Pancreas (tissue), 10 donors: ENCODE measurements around the gene BANP. TPM values are rescaled to one million over a fixed set of nuclear protein-coding genes. Genes with fewer than 3 reads are reported as not detected.
A peak's percentile ranks its signal among the peaks of the same experiment; 100 is the strongest.
"Not testable (repeated sequence)": the region's sequence is repeated elsewhere in the genome, so short reads cannot be mapped to it uniquely, and the experiment has no call there.

Experiments used
- ATAC-seq, 4 donors: fragments of 200-7000 bp; cut with Tn5 transposase; one replicate each; pipeline versions ENCODE4 v1.8.0 to v1.9.1; 2020; ENCODE audit warnings: mild to moderate bottlenecking in 4 of 4, moderate library complexity in 4 of 4
- DNase-seq, 6 donors: peaks; one replicate each; pipeline ENCODE4 v3.0.0-alpha.2; 2020
- FAIRE-seq: peaks from 2 replicates; lab custom pipeline; 2012; peaks lifted over from hg19 to GRCh38; lab: Jason Lieb, UNC
- H3K27ac ChIP-seq, 4 donors: fragments of 200-600 bp; sonication (generic); 1 replicate in 3 of 4; 2 replicates in 1 of 4; pipeline versions ENCODE4 v1.5.0 to v1.8.0; 2020
- H3K27me3 ChIP-seq, 4 donors: fragments of 200-600 bp; one replicate each; pipeline ENCODE4 v1.8.0; 2021
- H3K36me3 ChIP-seq, 3 donors: fragments of 200-600 bp; sonication (generic) in 1 of 3; one replicate each; pipeline versions ENCODE4 v1.5.0 to v1.8.0; 2020 to 2021
- H3K4me1 ChIP-seq, 3 donors: fragments of 200-600 bp; one replicate each; pipeline ENCODE4 v1.8.0; 2021
- H3K4me3 ChIP-seq, 4 donors: fragments of 200-600 bp; sonication (generic) in 2 of 4; one replicate each; pipeline versions ENCODE4 v1.5.0 to v1.8.0; 2020 to 2021
- H3K9me3 ChIP-seq, 4 donors: fragments of 200-600 bp; one replicate each; pipeline ENCODE4 v1.8.0; 2021
- WGBS, 2 donors: extraction: QIAGEN DNeasy Blood & Tissue Kit; methylation state at CpG; one replicate each; pipeline ENCODE4 v1.1.7; 2013; 5-methylcytosine and 5-hydroxymethylcytosine counted together
- intact Hi-C, 3 donors: fragments of 100-400 bp; cut with DNase I; formaldehyde crosslinking; loops; one replicate each; pipeline versions ENCODE4 v1.11.1 to v1.14.2; 2022
- polyA plus RNA-seq, 2 donors: library from polyadenylated mRNA; stranded (reverse); fragments of 200-250 nt; gene quantifications; one replicate each; pipeline ENCODE4 v1.2.3, GENCODE V29; 2013
- total RNA-seq, 6 donors: library from RNA; stranded (reverse); fragmentation: NEBNext Ultra II Directional in 4 of 6; extraction: Animal tissue kit (Norgen Biotek cat#: 25700) in 4 of 6; gene quantifications; one replicate each; pipeline versions ENCODE4 v1.2.1 to v1.2.4, GENCODE V29; 2021 to 2023
- TF ChIP-seq, protein P1 (sequence below), 4 donors: fragments of 200-600 bp; sonication (generic) in 3 of 4; IDR thresholded peaks; one replicate each; pipeline versions ENCODE4 v1.5.0 to v1.8.0; 2021; ENCODE audit warnings: antibody characterized with exemption in 4 of 4
- donor health status: healthy with polysubstance abuse.
- donor health status: DM: no; HTN: no; CAD: no; lungs with moderate emphysema.
- donor health status: DM: no; HTN: no; CAD: no.
- donor health status: control.
- donor health status: control.
- donor health status: Bipolar disorder and iron deficiency.
- donor health status: DM: yes; HTN: yes; CAD: no.
- donor health status: DM: no; HTN: no; CAD: no.
- donor health status: DM: no; HTN: no; CAD: no.
- donor health status: DM: yes; HTN: yes; CAD: no.

BANP gene
- total and polyA plus RNA-seq, 8 donors: 6.1 to 17.8 (median 13.4) TPM

DNA sequence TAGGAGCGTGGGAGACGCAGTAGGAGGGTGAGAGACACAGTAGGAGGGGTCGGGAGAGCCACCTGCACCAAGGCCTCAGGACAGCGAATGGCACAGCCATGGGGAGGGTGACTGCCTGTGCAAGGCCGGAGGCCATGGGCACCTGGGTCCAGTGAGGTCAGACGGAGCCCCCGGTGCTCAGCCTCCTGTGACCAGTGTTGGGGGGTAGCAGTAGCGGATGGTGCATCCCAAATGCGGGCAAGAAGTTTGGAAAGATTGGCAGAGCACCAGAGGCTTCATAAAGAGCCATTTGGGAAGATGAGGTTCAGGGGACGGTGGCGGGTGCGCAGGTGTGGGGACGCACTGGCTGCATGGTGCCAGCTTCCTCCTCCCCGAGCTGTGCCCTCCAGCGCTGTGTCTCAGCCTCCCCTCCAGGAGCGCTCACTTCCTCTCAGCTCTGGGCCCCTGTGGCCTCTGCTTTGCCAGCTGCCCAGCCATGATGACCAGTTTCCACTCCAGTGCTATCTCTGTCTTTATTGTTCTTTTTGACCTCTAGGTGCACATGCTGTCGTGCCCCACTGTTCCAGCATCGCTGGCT, 90.8 kb downstream of the BANP start:
- H3K9me3 ChIP-seq, H3K4me3 ChIP-seq, H3K27me3 ChIP-seq, FAIRE-seq, H3K36me3 ChIP-seq, H3K27ac ChIP-seq, H3K4me1 ChIP-seq, intact Hi-C loops: not testable (repeated sequence)
- ATAC-seq (peak in 2 of 4 donors; percentile 23 to 46), DNase-seq (peak in 1 of 6 donors; percentile 35)
- WGBS, 2 donors: 96% methylated on average over 15 to 18 of the region's 18 CpGs

DNA sequence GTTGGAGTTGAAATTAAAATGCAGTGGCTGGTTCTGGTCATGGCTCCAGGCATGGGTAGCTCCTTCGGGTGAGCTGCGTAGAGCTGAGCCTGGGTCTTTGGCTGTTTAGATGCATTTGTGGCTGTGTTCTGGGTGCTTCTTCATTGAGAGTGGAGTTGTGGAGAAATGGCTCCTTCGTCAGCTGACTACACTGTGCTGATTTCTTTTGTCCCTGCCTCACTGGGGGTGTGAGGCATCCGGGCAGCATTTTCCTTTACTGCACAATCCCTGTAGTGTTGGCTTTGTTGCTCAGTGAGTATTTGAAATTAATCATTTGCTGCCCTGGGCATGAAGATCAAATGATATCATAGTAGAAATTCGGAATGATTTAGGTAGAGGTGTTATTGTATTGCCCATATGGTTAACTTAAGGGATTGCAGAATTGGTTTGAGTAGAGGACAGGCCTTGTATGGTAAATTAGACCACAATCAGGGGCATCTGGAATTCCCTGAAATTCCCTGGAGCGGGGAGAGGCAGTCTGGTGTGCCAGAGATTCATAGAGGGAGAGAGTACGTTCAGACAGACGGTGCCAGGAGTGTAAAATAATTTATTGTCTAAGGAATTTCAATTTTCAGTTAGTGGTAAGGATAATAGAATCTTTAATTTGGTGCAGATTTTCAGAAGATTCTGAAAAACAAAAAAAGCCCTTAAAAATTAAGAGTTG, 92.1 kb downstream of the BANP start:
- H3K36me3 ChIP-seq, H3K4me1 ChIP-seq, intact Hi-C loops, H3K27me3 ChIP-seq, ATAC-seq, H3K9me3 ChIP-seq, H3K27ac ChIP-seq, DNase-seq, H3K4me3 ChIP-seq, FAIRE-seq: not testable (repeated sequence)
- 83 to 91% methylated on average over 6 to 7 of the region's 8 CpGs for WGBS, 2 donors

DNA sequence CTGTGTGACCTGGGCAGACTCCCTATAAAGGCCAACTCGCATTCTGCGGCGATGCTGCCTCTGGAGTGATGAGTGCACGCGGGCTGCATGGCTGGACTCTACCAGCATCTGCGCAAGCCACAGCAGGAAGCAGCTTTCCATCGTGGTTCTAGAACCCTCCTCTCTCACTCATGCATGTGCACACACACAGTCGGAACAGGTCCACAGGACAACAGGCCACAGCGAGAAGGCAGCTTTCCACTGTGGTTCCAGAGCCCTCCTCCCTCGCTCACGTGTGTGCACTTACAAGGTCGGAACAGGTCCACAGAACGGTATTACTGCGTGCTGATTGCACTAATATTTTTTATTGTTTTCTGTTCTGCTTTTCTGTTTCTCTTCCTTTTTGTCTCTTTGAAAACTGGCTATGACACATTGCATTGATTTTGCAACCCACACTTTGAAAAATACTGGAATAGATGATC, 92.9 kb downstream of the BANP start:
- H3K4me1 ChIP-seq, H3K9me3 ChIP-seq, H3K27me3 ChIP-seq, H3K36me3 ChIP-seq, H3K4me3 ChIP-seq, intact Hi-C loops, FAIRE-seq, H3K27ac ChIP-seq: not testable (repeated sequence)
- DNase-seq: peak in 1 of 6 donors; percentile 54
- peak in 2 of 4 donors; percentile 44 to 57 for ATAC-seq
- 90 to 93% methylated on average over 14 of the region's 14 CpGs for WGBS, 2 donors

DNA sequence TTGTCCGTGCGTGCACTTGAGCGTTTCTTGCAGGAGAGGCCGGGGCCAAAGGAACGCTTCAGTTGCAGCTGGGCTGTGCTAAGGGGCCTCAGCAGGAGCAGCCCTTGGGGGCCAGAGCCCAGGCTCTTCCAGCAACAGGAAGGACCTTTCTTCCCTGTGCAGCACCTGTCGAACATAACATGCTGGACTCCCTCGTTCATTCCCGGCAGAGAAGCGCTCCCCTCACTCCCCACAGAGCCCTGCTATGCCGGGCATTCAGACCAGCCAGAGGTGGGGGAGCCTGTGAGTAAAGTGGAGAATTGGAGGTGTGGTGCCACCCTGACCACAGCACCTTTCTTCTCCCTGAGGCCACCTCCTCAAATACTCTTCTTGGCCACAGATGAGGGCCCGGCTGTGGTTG, 94.1 kb downstream of the BANP start:
- H3K4me3 ChIP-seq, FAIRE-seq, H3K9me3 ChIP-seq, H3K27ac ChIP-seq, intact Hi-C loops, ATAC-seq, H3K36me3 ChIP-seq, H3K4me1 ChIP-seq, H3K27me3 ChIP-seq: not testable (repeated sequence)
- DNase-seq: peak in 1 of 6 donors; percentile 29
- WGBS, 2 donors: 94 to 96% methylated on average over 11 of the region's 11 CpGs

DNA sequence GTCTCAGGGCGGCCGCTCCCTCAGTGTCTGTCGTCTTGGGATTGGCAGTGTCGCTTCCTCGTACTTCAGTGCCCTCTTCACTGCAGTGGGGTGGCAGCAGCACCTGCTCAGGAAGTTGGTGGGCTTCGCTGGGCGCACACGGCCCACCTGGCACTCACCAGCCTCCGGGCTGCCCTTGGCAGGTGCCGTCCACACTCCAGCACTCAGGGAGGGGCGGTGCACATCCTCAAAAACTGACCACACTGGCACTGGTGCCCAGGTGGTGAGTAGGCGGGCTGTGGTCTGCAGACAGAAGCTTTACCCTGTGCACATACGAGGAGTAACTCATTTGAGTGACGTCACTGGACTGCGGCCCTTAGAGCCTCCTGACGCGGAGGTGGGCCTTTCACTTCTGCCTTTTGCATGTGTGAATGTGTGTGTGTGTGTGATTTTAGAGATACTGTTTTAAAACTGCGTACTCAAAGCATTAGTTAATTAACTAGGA, 94.6 kb downstream of the BANP start:
- Histone ChIP-seq H3K4me1 (no peaks in the 10 kb centered on the region), H3K9me3 (no peaks in the 10 kb centered on the region), H3K27me3 (no peaks in the 10 kb centered on the region), H3K36me3 (no peaks in the 10 kb centered on the region), H3K27ac (no peak overlapping the region), H3K4me3 (no peak overlapping the region)
- 94 to 96% methylated on average over 18 of the region's 18 CpGs for WGBS, 2 donors
- FAIRE-seq (no peak), DNase-seq (peak in 2 of 6 donors; percentile 24 to 33), ATAC-seq (peak in 1 of 4 donors; percentile 41)
- intact Hi-C loops: no loop called here
- TF ChIP-seq, protein P1, sequence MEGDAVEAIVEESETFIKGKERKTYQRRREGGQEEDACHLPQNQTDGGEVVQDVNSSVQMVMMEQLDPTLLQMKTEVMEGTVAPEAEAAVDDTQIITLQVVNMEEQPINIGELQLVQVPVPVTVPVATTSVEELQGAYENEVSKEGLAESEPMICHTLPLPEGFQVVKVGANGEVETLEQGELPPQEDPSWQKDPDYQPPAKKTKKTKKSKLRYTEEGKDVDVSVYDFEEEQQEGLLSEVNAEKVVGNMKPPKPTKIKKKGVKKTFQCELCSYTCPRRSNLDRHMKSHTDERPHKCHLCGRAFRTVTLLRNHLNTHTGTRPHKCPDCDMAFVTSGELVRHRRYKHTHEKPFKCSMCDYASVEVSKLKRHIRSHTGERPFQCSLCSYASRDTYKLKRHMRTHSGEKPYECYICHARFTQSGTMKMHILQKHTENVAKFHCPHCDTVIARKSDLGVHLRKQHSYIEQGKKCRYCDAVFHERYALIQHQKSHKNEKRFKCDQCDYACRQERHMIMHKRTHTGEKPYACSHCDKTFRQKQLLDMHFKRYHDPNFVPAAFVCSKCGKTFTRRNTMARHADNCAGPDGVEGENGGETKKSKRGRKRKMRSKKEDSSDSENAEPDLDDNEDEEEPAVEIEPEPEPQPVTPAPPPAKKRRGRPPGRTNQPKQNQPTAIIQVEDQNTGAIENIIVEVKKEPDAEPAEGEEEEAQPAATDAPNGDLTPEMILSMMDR (IDR thresholded peaks at IDR 0.05): no peak

DNA sequence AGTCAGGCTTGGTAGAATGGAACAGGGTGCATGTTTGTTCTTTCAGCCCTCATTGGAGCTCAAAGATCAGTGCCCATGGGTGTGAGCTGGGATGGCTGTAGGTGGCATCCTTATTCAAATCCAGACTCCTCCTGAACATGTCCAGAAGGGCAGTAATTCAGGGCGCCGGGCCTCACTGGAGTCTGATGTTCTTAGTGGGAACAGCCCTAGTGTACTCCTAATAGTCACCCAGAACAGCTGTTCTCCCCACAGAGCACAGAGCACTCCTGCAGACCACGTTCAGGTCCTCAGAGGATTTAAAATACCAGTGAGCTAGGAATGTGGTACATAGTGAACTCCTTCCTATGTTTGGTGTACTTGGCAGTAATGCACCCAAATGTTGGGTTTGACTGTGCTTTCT, 96.2 kb downstream of the BANP start:
- intact Hi-C loops: no loop called here
- TF ChIP-seq, protein P1 (IDR thresholded peaks at IDR 0.05): no peak
- 90 to 91% methylated on average over 3 of the region's 3 CpGs for WGBS, 2 donors
- no peak overlapping the region for H3K27ac ChIP-seq
- ATAC-seq (no peak), FAIRE-seq (no peak), DNase-seq (peak in 1 of 6 donors; percentile 46)
- H3K9me3 ChIP-seq: no peaks in the 10 kb centered on the region
- H3K36me3 ChIP-seq: no peaks in the 10 kb centered on the region
- H3K4me3 ChIP-seq: no peak overlapping the region
- H3K4me1 ChIP-seq: no peaks in the 10 kb centered on the region
- H3K27me3 ChIP-seq: no peaks in the 10 kb centered on the region

DNA sequence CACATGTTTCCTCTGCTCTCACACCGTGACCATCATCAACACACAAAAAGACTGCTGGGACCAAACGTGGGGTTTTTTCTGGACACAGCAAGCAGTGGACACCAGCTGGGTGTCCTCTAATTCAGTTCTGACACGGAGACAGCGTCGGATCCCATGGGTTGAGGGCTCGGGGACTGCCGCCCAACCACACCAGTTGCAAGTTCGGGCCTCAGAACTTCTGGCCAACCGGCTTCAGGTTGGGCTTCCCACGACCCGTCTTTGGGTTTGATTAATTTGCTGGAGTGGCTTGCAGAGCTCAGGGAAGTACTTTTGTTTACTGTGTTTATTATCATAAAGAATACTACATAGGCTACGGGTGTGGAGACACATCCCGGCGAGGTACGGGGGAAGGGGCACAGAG, 97.8 kb downstream of the BANP start:
- no peak for ATAC-seq

More for the DNA sequence above, 97.8 kb downstream of the BANP start:
- Histone ChIP-seq H3K9me3 (no peaks in the 10 kb centered on the region), H3K4me3 (no peak overlapping the region), H3K27ac (no peak overlapping the region), H3K27me3 (no peaks in the 10 kb centered on the region), H3K36me3 (no peaks in the 10 kb centered on the region), H3K4me1 (no peaks in the 10 kb centered on the region)
- TF ChIP-seq, protein P1 (IDR thresholded peaks at IDR 0.05): no peak
- FAIRE-seq (no peak), DNase-seq (peak in 1 of 6 donors; percentile 23)
- intact Hi-C loops: no loop called here
- WGBS, 2 donors: 80% methylated on average over 15 of the region's 15 CpGs
